GM12892 (cell line): ENCODE results near the gene PRR3. TPM values are rescaled to one million over a fixed set of nuclear protein-coding genes. Genes with fewer than 3 reads are reported as not detected.
"Not testable (repeated sequence)": the region's sequence is repeated elsewhere in the genome, so short reads cannot be mapped to it uniquely, and the experiment has no call there.

ENCODE experiments used
- DNase-seq: peaks from one replicate; pipeline ENCODE4 v3.0.0; 2011; ENCODE audit not compliant: insufficient read length
- FAIRE-seq: peaks from 2 replicates; lab custom pipeline; 2011; peaks lifted over from hg19 to GRCh38; lab: Jason Lieb, UNC
- POLR2A ChIP-seq: IDR thresholded peaks from 2 replicates; pipeline ENCODE4 v1.6.1; 2011; ENCODE audit warnings: low read depth, low read length, control low read depth
- POLR2AphosphoS5 ChIP-seq: IDR thresholded peaks from 2 replicates; pipeline ENCODE4 v1.6.1; 2011; ENCODE audit warnings: low read depth, low read length, control low read depth
- TAF1 ChIP-seq: IDR thresholded peaks from 2 replicates; pipeline ENCODE4 v1.6.1; 2011; ENCODE audit warnings: low read depth, mild to moderate bottlenecking, control low read depth, low read length, borderline replicate concordance
- polyA plus RNA-seq: library from polyadenylated mRNA; unstranded; fragments of >200 nt; gene quantifications from one replicate; pipeline ENCODE4 v1.2.1, GENCODE V29; 2012; ENCODE audit warnings: missing spikeins, inconsistent platforms; ENCODE audit not compliant: missing spikeins

The PRR3 gene
- polyA plus RNA-seq = 12.4 TPM

GRCh38 chr6:30556906-30557682 is at the start of gene PRR3:
PRR3 (plus strand) TSS chr6:30557295; CDS start chr6:30557345, 50 bp downstream.
- DNase-seq (peak; percentile 78), FAIRE-seq (peak; percentile 78)
- TF ChIP-seq POLR2AphosphoS5 (peak; percentile 85), POLR2A (peak; percentile 68; the same call in 1 of the 2 replicates), TAF1 (peak; percentile 87)

GRCh38 chr6:30507849-30508827 is 49.0 kb upstream of the PRR3 start:
- no peak for TF ChIP-seq POLR2AphosphoS5
- TF ChIP-seq POLR2A = no peak
- no peak for TF ChIP-seq TAF1
- FAIRE-seq = peak; percentile 92
- DNase-seq = no peak

GRCh38 chr6:30508890-30509736 is 48.0 kb upstream of the PRR3 start:
- no peak for DNase-seq
- no peak for FAIRE-seq
- TF ChIP-seq POLR2AphosphoS5 = no peak
- TF ChIP-seq POLR2A = no peak
- TF ChIP-seq TAF1 = no peak; the same call in 1 of the 2 replicates

GRCh38 chr6:30510419-30511168 is 46.5 kb upstream of the PRR3 start:
- no peak for TF ChIP-seq TAF1
- TF ChIP-seq POLR2A = no peak
- no peak for TF ChIP-seq POLR2AphosphoS5

GRCh38 chr6:30511169-30511546 is 45.9 kb upstream of the PRR3 start:
- DNase-seq = no peak
- no peak for FAIRE-seq
- TF ChIP-seq POLR2AphosphoS5 (no peak), POLR2A (no peak), TAF1 (no peak)

More at GRCh38 chr6:30510419-30511168, 46.5 kb upstream of the PRR3 start:
- no peak for DNase-seq
- FAIRE-seq = no peak

GRCh38 chr6:30513451-30513850 is 43.6 kb upstream of the PRR3 start:
- DNase-seq = no peak
- TF ChIP-seq TAF1 = no peak
- FAIRE-seq = no peak

GRCh38 chr6:30515106-30515505 is 42.0 kb upstream of the PRR3 start:
- no peak for FAIRE-seq

GRCh38 chr6:30515944-30516753 is 40.9 kb upstream of the PRR3 start:
- peak; percentile 90 for FAIRE-seq
- peak; percentile 58 for TF ChIP-seq POLR2AphosphoS5
- TF ChIP-seq TAF1 = no peak
- no peak for DNase-seq

More at GRCh38 chr6:30515106-30515505, 42.0 kb upstream of the PRR3 start:
- no peak for DNase-seq
- TF ChIP-seq TAF1 = no peak
- TF ChIP-seq POLR2AphosphoS5 = no peak
- TF ChIP-seq POLR2A = no peak

GRCh38 chr6:30516754-30517076 is 40.4 kb upstream of the PRR3 start:
- DNase-seq, FAIRE-seq: not testable (repeated sequence)

- DNase-seq, FAIRE-seq: not testable (repeated sequence)
Measured at GRCh38 chr6:30517767-30518504, 39.2 kb upstream of the PRR3 start.

GRCh38 chr6:30518505-30519145 is 38.5 kb upstream of the PRR3 start:
- not testable (repeated sequence) for FAIRE-seq, DNase-seq
